IPS-NIHi11 (cell line): Measurements from ENCODE around the gene ANKRD39.
"Not testable (repeated sequence)": the region's sequence is repeated elsewhere in the genome, so short reads cannot be mapped to it uniquely, and the experiment has no call there.

Source experiments
- DNase-seq: peaks from one replicate; pipeline ENCODE4 v3.0.0; 2012; ENCODE audit warnings: mixed read lengths, low spot score

Gene ANKRD39

GRCh38 chr2:96857667-96858372 lies at the start of gene ANKRD39:
ANKRD39 (minus strand) TSS chr2:96858016; CDS start chr2:96857987, 29 bp downstream.
- peak; percentile 99 for DNase-seq

- DNase-seq, result peak; percentile 73
Observed at GRCh38 chr2:96906729-96907114, 48.9 kb upstream of the ANKRD39 start.

GRCh38 chr2:96903815-96904214 lies 46.0 kb upstream of the ANKRD39 start:
- DNase-seq, result no peak

GRCh38 chr2:96903318-96903717 lies 45.5 kb upstream of the ANKRD39 start:
- no peak for DNase-seq

- no peak for DNase-seq
Observed at GRCh38 chr2:96900237-96900636, 42.4 kb upstream of the ANKRD39 start.

GRCh38 chr2:96899413-96899741 lies 41.6 kb upstream of the ANKRD39 start:
- no peak for DNase-seq

GRCh38 chr2:96898641-96899412 lies 41.0 kb upstream of the ANKRD39 start:
- DNase-seq, result no peak

- DNase-seq, result no peak
Observed at GRCh38 chr2:96898135-96898505, 40.3 kb upstream of the ANKRD39 start.

GRCh38 chr2:96897491-96898134 lies 39.8 kb upstream of the ANKRD39 start:
- no peak for DNase-seq

GRCh38 chr2:96895746-96896651 lies 38.2 kb upstream of the ANKRD39 start:
- DNase-seq, result no peak

- no peak for DNase-seq
Observed at GRCh38 chr2:96895032-96895745, 37.4 kb upstream of the ANKRD39 start.

GRCh38 chr2:96894151-96894531 lies 36.3 kb upstream of the ANKRD39 start:
- DNase-seq, result no peak

- no peak for DNase-seq
Observed at GRCh38 chr2:96893289-96894150, 35.7 kb upstream of the ANKRD39 start.

GRCh38 chr2:96891591-96892333 lies 33.9 kb upstream of the ANKRD39 start:
- DNase-seq, result peak; percentile 60

GRCh38 chr2:96890726-96891385 lies 33.0 kb upstream of the ANKRD39 start:
- no peak for DNase-seq

GRCh38 chr2:96890252-96890651 lies 32.4 kb upstream of the ANKRD39 start:
- no peak for DNase-seq

GRCh38 chr2:96889502-96889901 lies 31.7 kb upstream of the ANKRD39 start:
- not testable (repeated sequence) for DNase-seq

- DNase-seq, result no peak
Observed at GRCh38 chr2:96888072-96889011, 30.5 kb upstream of the ANKRD39 start.
